ENCODE data around the gene ANXA8. TPM values are rescaled to one million over a fixed set of nuclear protein-coding genes. Genes with fewer than 3 reads are reported as not detected.

ANXA8 gene
- total and polyA plus RNA-seq, 10 of the 15 experiments (the other 5 are each of a cell fraction or from before 2014, with no cell fraction given) = 0.10 to 0.53 (median 0.41) TPM; not detected in 3

- TF ChIP-seq CEBPZ (IDR thresholded peaks at IDR 0.05; ENCODE audit: low read depth, low read length) = no peak
- no peak for TF ChIP-seq TCF12 (IDR thresholded peaks at IDR 0.05; ENCODE audit: low read depth, low read length)
- TF ChIP-seq TARDBP (IDR thresholded peaks at IDR 0.05; ENCODE audit: borderline replicate concordance) = no peak
- TF ChIP-seq HDAC2 (IDR thresholded peaks at IDR 0.05) = no peak
Measured at GRCh38 chr10:47440207-47440606, 43.7 kb downstream of the ANXA8 start (continued).

- no TSS peak for BruUV-seq (replicated peaks)
- no peak overlapping the region for H3K4me2 ChIP-seq (ENCODE audit: control insufficient read depth, insufficient read depth)
- no peaks in the 10 kb centered on the region for H4K20me1 ChIP-seq (ENCODE audit: control insufficient read depth, insufficient read depth)
- H3K36me3 ChIP-seq (ENCODE audit: control insufficient read depth in 2 of 2, insufficient read depth in 2 of 2, low read length in 1 of 2) = no peaks in the 10 kb centered on the region
- intact Hi-C loops (cut with micrococcal nuclease; ENCODE audit: unreplicated experiment) = no loop called here
- in situ Hi-C loops (cut with MboI) = no loop called here
- H3K9ac ChIP-seq (ENCODE audit: control insufficient read depth, insufficient read depth, low read length) = no peak overlapping the region
- WGBS (ENCODE audit: insufficient coverage, insufficient replicate concordance, low lambda C conversion rate, missing lambda C conversion rate) = 25% methylated on average over 6 of the region's 6 CpGs
- DNase-seq (ENCODE audit: low read depth, low spot score) = no peak
- ATAC-seq = peak; percentile 68
- no peaks in the 10 kb centered on the region for H3K79me2 ChIP-seq (ENCODE audit: control insufficient read depth, insufficient read depth, low read length)
- TF ChIP-seq NFIC (IDR thresholded peaks at IDR 0.05; ENCODE audit: low read depth, low read length) (no peak), RAD21 (IDR thresholded peaks at IDR 0.05; ENCODE audit: insufficient read depth, low read depth, low read length) (peak; percentile 30; the same call in 1 of the 2 replicates), CTCF (IDR thresholded peaks at IDR 0.05 in 2 of 3, conservative IDR thresholded peaks at IDR 0.05 in 1 of 3; ENCODE audit: control insufficient read depth in 2 of 3, extremely low read depth in 1 of 3, insufficient read depth in 1 of 3, low read depth in 3 of 3, low read length in 3 of 3) (peak; percentile 19 to 28 (median 24); a peak in 3 of 6 replicates), PML (IDR thresholded peaks at IDR 0.05; ENCODE audit: low read length) (no peak)
- no peak overlapping the region for H2AFZ ChIP-seq (ENCODE audit: control insufficient read depth, low read depth, low read length)
- ChIA-PET RAD21 (ENCODE audit: unreplicated experiment) (no interaction called here), POLR2A (no interaction called here), SMC1A (ENCODE audit: uncharacterized antibody, unreplicated experiment) (no interaction called here), CTCF (no interaction called here)
- H3K4me1 ChIP-seq (ENCODE audit: control insufficient read depth, insufficient read depth, low read length) = no peaks in the 10 kb centered on the region
- H3K27ac ChIP-seq (ENCODE audit: control insufficient read depth, insufficient read depth) = no peak overlapping the region
- FAIRE-seq = no peak
- H3K9me3 ChIP-seq (replicated peaks; ENCODE audit: control insufficient read depth, insufficient read depth, low read length) = no peaks in the 10 kb centered on the region
- H3K27me3 ChIP-seq (replicated peaks in 1 of 2; ENCODE audit: control insufficient read depth in 2 of 2, insufficient read depth in 2 of 2, low read length in 1 of 2) = peaks cover 0 to 2% of the 10 kb centered on the region in 2 experiments; a peak in 2 of 4 replicates
- no peak overlapping the region for H3K4me3 ChIP-seq
Measured at GRCh38 chr10:47438857-47439474, 44.9 kb downstream of the ANXA8 start.

Measured in GM12878 (cell line).